Measurements from ENCODE around the gene SPAG16.

SPAG16 gene

DNA sequence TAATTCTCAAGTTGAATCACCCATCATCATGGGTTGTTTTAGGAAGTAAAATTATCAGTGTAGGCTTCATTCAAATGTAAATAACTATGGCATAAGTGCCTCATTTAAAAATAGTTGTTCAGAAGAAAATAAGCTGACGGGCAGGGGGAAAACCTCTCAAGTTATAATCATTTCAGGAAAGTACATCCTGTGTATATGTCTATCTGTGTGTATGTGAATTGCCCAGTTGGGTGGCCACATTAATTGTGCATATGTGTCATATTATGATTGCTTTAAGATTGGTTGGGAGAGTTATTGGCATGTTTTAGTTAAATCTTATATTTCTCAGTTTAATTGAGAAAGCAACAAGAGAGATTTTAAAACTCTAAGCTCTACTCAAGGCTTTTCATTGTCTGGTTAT, 843.8 kb downstream of the SPAG16 start:
- WGBS, 2 experiments (ENCODE audit: insufficient coverage in 2 of 2) = 100% methylated on average over 1 of the region's 1 CpG; no CpG with 5 or more reads in 1 of the 2 experiments
- H3K27ac ChIP-seq (ENCODE audit: low read depth, low read length, severe bottlenecking) = no peak overlapping the region
- H3K4me1 ChIP-seq (ENCODE audit: control insufficient read depth, insufficient read depth, low read length, poor library complexity, severe bottlenecking) = no peaks in the 10 kb centered on the region
- no peak overlapping the region for H3K4me3 ChIP-seq (ENCODE audit: extremely low read depth, insufficient read depth, low read length, poor library complexity, severe bottlenecking)
- H3K9me3 ChIP-seq (ENCODE audit: control insufficient read depth, low read length) = no peaks in the 10 kb centered on the region
- H3K36me3 ChIP-seq (ENCODE audit: control insufficient read depth, insufficient read depth, low read length) = no peaks in the 10 kb centered on the region

DNA sequence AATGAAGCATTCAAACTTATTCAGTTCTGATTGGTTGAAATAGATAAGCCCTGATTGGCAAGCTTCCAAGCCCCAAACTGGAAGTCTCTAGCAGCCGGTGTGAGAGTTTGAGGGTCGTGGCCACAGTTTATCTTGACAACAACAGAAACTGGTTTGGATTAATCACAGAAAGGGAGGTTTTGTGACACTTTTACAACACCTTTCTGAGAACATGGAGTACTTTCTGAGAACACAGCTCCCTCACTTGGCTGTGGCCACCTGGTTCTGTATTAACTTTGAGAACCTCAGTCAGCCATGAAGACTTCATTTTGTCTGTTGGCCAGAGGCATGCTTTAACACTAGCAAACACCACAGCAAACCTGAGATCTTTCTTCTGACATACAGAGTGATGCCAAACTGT, 845.9 kb downstream of the SPAG16 start:
- Histone ChIP-seq H3K27ac (ENCODE audit: low read depth, low read length, severe bottlenecking) (no peak overlapping the region), H3K4me3 (ENCODE audit: extremely low read depth, insufficient read depth, low read length, poor library complexity, severe bottlenecking) (no peak overlapping the region), H3K36me3 (ENCODE audit: control insufficient read depth, insufficient read depth, low read length) (no peaks in the 10 kb centered on the region), H3K4me1 (ENCODE audit: control insufficient read depth, insufficient read depth, low read length, poor library complexity, severe bottlenecking) (no peaks in the 10 kb centered on the region), H3K9me3 (ENCODE audit: control insufficient read depth, low read length) (no peaks in the 10 kb centered on the region)
- WGBS, 2 experiments (ENCODE audit: insufficient coverage in 2 of 2) = 95 to 100% methylated on average over 2 of the region's 2 CpGs

DNA sequence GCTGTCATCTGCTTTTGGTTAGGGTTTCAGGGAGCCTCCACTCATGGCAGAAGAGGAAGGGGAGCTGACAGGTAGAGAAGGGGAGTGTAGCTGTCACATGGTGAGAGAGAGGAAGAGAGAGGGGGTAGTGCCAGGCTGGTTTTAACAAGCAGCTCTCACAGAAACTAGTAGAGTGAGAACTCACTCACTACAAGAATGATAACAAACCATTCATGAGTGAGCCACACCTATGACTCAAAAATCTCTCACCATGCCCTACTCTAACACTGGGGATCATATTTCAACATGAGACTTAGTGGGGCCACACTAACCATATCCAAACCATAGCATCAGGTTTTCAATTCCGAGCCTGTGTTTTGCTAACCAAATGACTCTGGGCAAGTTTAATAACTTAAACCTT, 851.7 kb downstream of the SPAG16 start:
- no peak overlapping the region for H3K4me3 ChIP-seq (ENCODE audit: extremely low read depth, insufficient read depth, low read length, poor library complexity, severe bottlenecking)
- no peaks in the 10 kb centered on the region for H3K9me3 ChIP-seq (ENCODE audit: control insufficient read depth, low read length)
- WGBS, 2 experiments (ENCODE audit: insufficient coverage in 2 of 2) = 80% methylated on average over 1 of the region's 1 CpG; no CpG with 5 or more reads in 1 of the 2 experiments
- H3K36me3 ChIP-seq (ENCODE audit: control insufficient read depth, insufficient read depth, low read length) = no peaks in the 10 kb centered on the region
- no peaks in the 10 kb centered on the region for H3K4me1 ChIP-seq (ENCODE audit: control insufficient read depth, insufficient read depth, low read length, poor library complexity, severe bottlenecking)
- H3K27ac ChIP-seq (ENCODE audit: low read depth, low read length, severe bottlenecking) = no peak overlapping the region

DNA sequence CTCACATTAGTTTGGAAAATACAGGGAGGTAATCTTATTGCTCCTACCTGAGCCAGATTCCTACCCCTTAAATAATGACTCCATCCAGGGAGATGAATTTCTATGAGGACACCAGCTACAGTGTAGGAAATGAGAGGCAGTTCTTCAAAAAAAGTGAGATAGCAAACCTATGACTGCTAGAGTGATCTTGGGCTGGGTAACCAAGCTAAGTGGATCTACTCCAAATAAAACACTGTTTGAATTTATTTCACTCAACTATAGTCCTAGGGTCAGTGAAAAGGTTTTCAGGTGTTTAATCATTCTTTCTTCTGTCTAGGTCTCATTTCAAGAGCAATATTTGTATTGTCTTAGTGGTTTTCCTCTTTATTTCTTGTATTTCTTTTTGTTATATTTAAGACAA, 854.5 kb downstream of the SPAG16 start:
- H3K9me3 ChIP-seq (ENCODE audit: control insufficient read depth, low read length) = no peaks in the 10 kb centered on the region
- H3K36me3 ChIP-seq (ENCODE audit: control insufficient read depth, insufficient read depth, low read length) = no peaks in the 10 kb centered on the region
- no peak overlapping the region for H3K27ac ChIP-seq (ENCODE audit: low read depth, low read length, severe bottlenecking)
- no peaks in the 10 kb centered on the region for H3K4me1 ChIP-seq (ENCODE audit: control insufficient read depth, insufficient read depth, low read length, poor library complexity, severe bottlenecking)
- no peak overlapping the region for H3K4me3 ChIP-seq (ENCODE audit: extremely low read depth, insufficient read depth, low read length, poor library complexity, severe bottlenecking)

DNA sequence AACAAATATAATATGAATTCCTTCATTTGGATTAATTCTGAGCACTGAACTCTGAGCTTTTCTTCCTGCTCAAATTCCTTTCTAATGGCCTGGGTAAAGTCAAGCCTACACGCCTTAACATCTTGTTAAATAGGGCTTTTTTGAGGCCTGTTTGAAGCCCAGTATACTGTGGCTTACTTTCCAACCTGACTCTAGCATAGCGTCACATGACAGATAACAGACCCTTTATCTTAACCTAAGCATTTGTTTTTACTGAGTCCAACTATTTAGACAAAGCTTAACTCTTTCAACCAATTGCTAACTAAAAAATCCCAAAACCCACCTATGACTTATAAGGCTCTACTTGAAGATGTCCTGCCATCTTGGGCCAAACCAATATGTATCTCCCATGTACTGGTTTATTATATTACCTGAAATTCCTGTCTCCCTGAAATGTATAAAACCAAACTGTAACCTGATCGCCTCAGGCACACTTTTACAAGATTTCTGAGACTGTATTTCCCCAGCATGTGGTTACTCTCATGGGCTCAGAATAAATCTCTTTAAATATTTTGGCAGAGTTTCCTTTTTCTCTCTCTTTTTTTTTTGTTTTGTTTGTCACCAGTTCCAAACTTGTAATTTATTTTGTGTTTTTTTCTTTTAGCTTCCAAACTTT, 855.5 kb downstream of the SPAG16 start:
- no peaks in the 10 kb centered on the region for H3K36me3 ChIP-seq (ENCODE audit: control insufficient read depth, insufficient read depth, low read length)
- no peaks in the 10 kb centered on the region for H3K4me1 ChIP-seq (ENCODE audit: control insufficient read depth, insufficient read depth, low read length, poor library complexity, severe bottlenecking)
- 88 to 100% methylated on average over 1 to 3 of the region's 3 CpGs for WGBS, 2 experiments (ENCODE audit: insufficient coverage in 2 of 2)

DNA sequence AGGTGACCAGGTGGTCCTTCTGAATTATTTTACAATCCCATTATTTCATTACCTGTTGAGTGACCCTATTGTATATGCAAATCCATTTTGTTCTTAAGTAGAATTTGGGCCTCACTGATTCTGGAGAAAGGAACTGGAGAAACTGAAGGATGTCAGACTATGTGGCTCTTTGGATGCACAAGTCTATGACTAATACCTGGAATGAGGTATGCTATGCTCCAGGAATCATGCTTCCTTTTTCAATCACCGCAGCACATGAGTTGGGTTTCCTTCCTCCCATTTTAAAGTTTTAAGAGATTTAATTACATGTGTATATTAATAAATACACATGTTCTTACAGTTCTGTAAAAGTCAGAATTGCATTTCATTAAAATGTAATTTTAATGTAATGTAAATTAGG, 872.7 kb downstream of the SPAG16 start:
- WGBS, 2 experiments (ENCODE audit: insufficient coverage in 2 of 2) = no CpG with 5 or more reads among the region's 1 CpG
- Histone ChIP-seq H3K4me1 (ENCODE audit: control insufficient read depth, insufficient read depth, low read length, poor library complexity, severe bottlenecking) (no peaks in the 10 kb centered on the region), H3K36me3 (ENCODE audit: control insufficient read depth, insufficient read depth, low read length) (no peaks in the 10 kb centered on the region), H3K27ac (ENCODE audit: low read depth, low read length, severe bottlenecking) (no peak overlapping the region), H3K9me3 (ENCODE audit: control insufficient read depth, low read length) (no peaks in the 10 kb centered on the region), H3K4me3 (ENCODE audit: extremely low read depth, insufficient read depth, low read length, poor library complexity, severe bottlenecking) (no peak overlapping the region)

More for the DNA sequence above, 855.5 kb downstream of the SPAG16 start:
- no peaks in the 10 kb centered on the region for H3K9me3 ChIP-seq (ENCODE audit: control insufficient read depth, low read length)
- no peak overlapping the region for H3K27ac ChIP-seq (ENCODE audit: low read depth, low read length, severe bottlenecking)
- no peak overlapping the region for H3K4me3 ChIP-seq (ENCODE audit: extremely low read depth, insufficient read depth, low read length, poor library complexity, severe bottlenecking)

DNA sequence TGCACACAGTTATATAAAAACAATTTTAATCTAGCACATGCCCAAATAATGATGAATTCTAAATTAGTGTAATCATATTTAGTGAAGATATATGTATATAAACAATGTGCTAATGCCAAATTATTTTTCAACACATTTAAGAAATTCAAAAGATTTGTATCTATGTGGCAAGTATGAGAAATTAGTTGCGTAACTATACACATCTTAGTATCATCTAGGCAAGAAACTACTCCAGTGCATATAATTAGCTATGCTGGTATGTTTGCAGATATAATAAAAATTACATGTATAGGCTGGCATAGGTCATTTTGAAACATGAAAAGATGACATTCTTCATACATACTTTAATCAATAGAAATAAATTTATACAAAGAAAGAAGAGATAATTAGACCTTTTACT, 874.6 kb downstream of the SPAG16 start:
- no CpG with 5 or more reads among the region's 1 CpG for WGBS, 2 experiments (ENCODE audit: insufficient coverage in 2 of 2)
- no peaks in the 10 kb centered on the region for H3K9me3 ChIP-seq (ENCODE audit: control insufficient read depth, low read length)
- no peak overlapping the region for H3K27ac ChIP-seq (ENCODE audit: low read depth, low read length, severe bottlenecking)
- no peaks in the 10 kb centered on the region for H3K4me1 ChIP-seq (ENCODE audit: control insufficient read depth, insufficient read depth, low read length, poor library complexity, severe bottlenecking)
- H3K4me3 ChIP-seq (ENCODE audit: extremely low read depth, insufficient read depth, low read length, poor library complexity, severe bottlenecking) = no peak overlapping the region
- H3K36me3 ChIP-seq (ENCODE audit: control insufficient read depth, insufficient read depth, low read length) = no peaks in the 10 kb centered on the region

DNA sequence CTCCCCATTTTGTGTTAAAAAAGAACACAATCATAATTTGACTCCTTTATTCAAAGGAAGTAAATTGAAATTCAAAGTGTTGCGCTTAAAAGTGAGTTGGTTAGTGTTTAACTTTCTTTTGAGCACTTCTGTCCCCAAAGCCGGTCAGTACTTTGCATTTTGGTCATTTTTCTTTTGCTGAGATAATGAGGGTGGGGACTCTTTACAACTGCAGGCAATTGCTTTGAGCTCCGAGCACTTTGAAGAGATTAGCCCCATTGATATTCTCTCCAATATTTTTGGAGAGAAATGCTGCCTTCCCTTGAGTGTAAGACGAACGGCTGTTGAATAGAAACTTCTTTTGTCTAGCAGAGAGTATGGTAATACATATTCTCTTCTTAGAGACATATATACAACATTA, 885.0 kb downstream of the SPAG16 start:
- no peaks in the 10 kb centered on the region for H3K9me3 ChIP-seq (ENCODE audit: control insufficient read depth, low read length)
- no peak overlapping the region for H3K27ac ChIP-seq (ENCODE audit: low read depth, low read length, severe bottlenecking)
- H3K4me1 ChIP-seq (ENCODE audit: control insufficient read depth, insufficient read depth, low read length, poor library complexity, severe bottlenecking) = no peaks in the 10 kb centered on the region
- 82% methylated on average over 2 of the region's 5 CpGs; no CpG with 5 or more reads in 1 of the 2 experiments for WGBS, 2 experiments (ENCODE audit: insufficient coverage in 2 of 2)
- no peaks in the 10 kb centered on the region for H3K36me3 ChIP-seq (ENCODE audit: control insufficient read depth, insufficient read depth, low read length)
- no peak overlapping the region for H3K4me3 ChIP-seq (ENCODE audit: extremely low read depth, insufficient read depth, low read length, poor library complexity, severe bottlenecking)

DNA sequence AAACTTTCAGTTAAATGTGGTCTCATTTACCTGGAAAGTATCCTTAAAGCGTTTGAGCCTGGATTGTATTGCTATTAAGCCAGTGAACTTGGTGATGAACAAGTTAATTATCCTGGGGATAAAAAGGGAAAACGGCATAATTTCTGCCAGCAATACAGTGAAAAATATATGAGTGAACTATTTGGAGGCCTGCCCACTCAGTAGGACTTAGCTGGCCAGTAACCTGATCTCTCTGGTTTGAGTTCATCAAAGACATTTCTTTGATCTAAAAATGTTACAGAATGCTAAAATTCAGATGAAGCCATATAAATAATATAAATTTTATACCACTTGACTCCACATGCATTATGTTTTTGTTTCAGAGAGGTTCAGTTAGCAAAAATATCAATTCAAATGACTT, 885.5 kb downstream of the SPAG16 start:
- H3K9me3 ChIP-seq (ENCODE audit: control insufficient read depth, low read length) = no peaks in the 10 kb centered on the region
- H3K4me3 ChIP-seq (ENCODE audit: extremely low read depth, insufficient read depth, low read length, poor library complexity, severe bottlenecking) = no peak overlapping the region
- H3K4me1 ChIP-seq (ENCODE audit: control insufficient read depth, insufficient read depth, low read length, poor library complexity, severe bottlenecking) = no peaks in the 10 kb centered on the region
- WGBS, 2 experiments (ENCODE audit: insufficient coverage in 2 of 2) = 92 to 100% methylated on average over 1 to 2 of the region's 2 CpGs
- no peaks in the 10 kb centered on the region for H3K36me3 ChIP-seq (ENCODE audit: control insufficient read depth, insufficient read depth, low read length)
- H3K27ac ChIP-seq (ENCODE audit: low read depth, low read length, severe bottlenecking) = no peak overlapping the region

DNA sequence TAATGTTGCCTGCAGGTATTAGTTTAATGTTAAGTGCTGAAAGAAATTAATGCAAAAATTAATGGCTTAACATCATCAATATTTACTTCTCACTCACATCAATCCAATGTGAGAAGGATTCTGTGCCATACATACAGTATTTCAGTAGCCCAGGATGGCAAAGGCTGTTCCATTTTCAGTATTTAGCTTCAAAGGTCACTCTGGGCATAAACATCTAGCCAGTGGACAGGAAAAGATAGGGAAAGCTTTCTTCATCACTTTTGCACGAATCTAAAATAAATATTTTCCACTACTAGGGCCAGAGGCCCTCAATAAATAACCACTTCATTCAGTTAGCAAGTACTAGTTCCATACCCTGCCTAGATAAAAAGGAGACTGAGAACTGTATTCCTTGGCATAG, 890.3 kb downstream of the SPAG16 start:
- Histone ChIP-seq H3K27ac (ENCODE audit: low read depth, low read length, severe bottlenecking) (no peak overlapping the region), H3K36me3 (ENCODE audit: control insufficient read depth, insufficient read depth, low read length) (no peaks in the 10 kb centered on the region), H3K9me3 (ENCODE audit: control insufficient read depth, low read length) (no peaks in the 10 kb centered on the region), H3K4me1 (ENCODE audit: control insufficient read depth, insufficient read depth, low read length, poor library complexity, severe bottlenecking) (no peaks in the 10 kb centered on the region), H3K4me3 (ENCODE audit: extremely low read depth, insufficient read depth, low read length, poor library complexity, severe bottlenecking) (no peak overlapping the region)
- WGBS, 2 experiments (ENCODE audit: insufficient coverage in 2 of 2) = no CpG with 5 or more reads among the region's 1 CpG

DNA sequence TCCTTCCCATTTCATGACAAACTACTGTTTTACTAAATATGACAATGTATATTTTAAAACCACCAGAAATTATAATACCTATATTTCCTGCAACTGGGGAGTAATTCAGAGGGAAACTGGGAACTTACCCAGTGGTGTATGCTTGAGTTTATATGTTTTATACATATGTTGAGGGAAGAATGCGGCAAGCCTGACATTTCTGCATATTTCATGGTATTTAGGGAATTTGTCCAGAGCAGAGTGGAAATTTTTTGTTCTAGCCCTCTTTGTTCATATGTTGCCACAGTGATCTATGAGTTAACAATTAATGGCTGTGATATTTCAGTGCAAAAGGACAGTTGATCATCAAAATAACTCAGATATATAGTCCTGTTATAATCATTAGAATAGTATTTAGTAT, 895.8 kb downstream of the SPAG16 start:
- Histone ChIP-seq H3K27ac (ENCODE audit: low read depth, low read length, severe bottlenecking) (no peak overlapping the region), H3K4me3 (ENCODE audit: extremely low read depth, insufficient read depth, low read length, poor library complexity, severe bottlenecking) (no peak overlapping the region), H3K9me3 (ENCODE audit: control insufficient read depth, low read length) (no peaks in the 10 kb centered on the region), H3K36me3 (ENCODE audit: control insufficient read depth, insufficient read depth, low read length) (no peaks in the 10 kb centered on the region), H3K4me1 (ENCODE audit: control insufficient read depth, insufficient read depth, low read length, poor library complexity, severe bottlenecking) (no peaks in the 10 kb centered on the region)
- WGBS, 2 experiments (ENCODE audit: insufficient coverage in 2 of 2) = 63% methylated on average over 1 of the region's 1 CpG; no CpG with 5 or more reads in 1 of the 2 experiments
